ENCODE measurements around the gene TRPM6. TPM values are rescaled to one million over a fixed set of nuclear protein-coding genes. Genes with fewer than 3 reads are reported as not detected.

TRPM6 gene
- total and polyA plus RNA-seq, 2 experiments from 2014 or later: 0.23 to 0.87 TPM

DNA sequence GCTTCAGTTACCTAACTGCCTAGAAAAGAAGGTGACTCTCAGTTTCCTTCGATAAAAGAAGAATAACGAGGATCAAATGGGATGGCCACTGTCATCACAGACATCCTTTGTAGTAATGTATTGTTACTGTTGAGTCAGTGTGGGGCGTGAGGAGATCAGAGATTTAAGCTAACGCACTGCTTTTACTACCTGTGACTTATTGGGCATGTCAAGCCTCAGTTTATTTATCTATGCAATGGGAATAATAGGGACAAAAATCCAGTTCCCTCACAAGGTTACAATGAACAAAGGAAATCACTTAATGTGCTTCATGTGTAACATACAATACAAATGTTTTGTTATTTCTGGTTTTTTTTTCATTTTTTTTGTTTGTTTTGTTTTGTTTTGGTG, 255 bp upstream of the TRPM6 start (continued):
- no peak for TF ChIP-seq EZH2 (IDR thresholded peaks at IDR 0.05; ENCODE audit: low read depth, unreplicated experiment)
- TF ChIP-seq ZNF331 (CRISPR knock-in tag; IDR thresholded peaks at IDR 0.05; ENCODE audit: low read depth): no peak
- no peak for TF ChIP-seq ZNF114 (CRISPR knock-in tag; IDR thresholded peaks at IDR 0.05)

DNA sequence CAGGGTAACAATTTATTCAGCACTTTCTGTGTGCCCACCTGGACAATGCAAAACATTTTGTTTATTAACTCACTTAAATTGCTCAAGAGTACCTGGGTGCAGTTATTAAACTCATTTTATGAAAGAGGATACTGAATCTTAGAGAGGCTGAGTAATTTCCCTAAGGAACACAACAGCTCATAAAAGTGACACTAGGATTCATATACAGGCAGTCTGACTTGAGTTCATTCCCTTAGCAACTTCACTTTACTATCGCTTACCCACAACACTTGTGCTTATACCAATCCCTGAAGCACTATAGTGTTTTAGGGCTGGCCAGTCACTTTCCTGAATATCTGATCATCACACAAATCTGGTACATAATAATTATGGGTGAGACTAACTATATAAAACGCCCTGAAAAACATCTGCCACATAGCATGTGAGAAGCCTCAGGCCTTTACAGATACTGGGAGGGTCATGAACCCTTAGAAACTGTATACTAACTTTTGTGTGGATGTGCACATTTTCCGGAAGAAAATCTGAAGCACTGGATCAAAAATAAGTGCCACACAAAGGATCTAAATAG, 11.3 kb downstream of the TRPM6 start:
- Mint-ChIP-seq H3K4me3 (no peak overlapping the region), H3K27ac (no peak overlapping the region), H3K36me3 (ENCODE audit: low read depth) (no peaks in the 10 kb centered on the region), H3K4me1 (no peaks in the 10 kb centered on the region), H3K9me3 (no peaks in the 10 kb centered on the region), H3K27me3 (ENCODE audit: insufficient read depth, low read depth, poor library complexity) (no peaks in the 10 kb centered on the region)
- Histone ChIP-seq H3K36me3 (ENCODE audit: insufficient read depth) (no peaks in the 10 kb centered on the region), H3K9me2 (ENCODE audit: insufficient read depth) (no peaks in the 10 kb centered on the region), H3K4me2 (no peak overlapping the region), H3F3A (replicated peaks; ENCODE audit: low read depth) (no peaks in the 10 kb centered on the region), H3K4me3 (no peak overlapping the region), H2AFZ (no peak overlapping the region), H3K27me3 (ENCODE audit: insufficient read depth) (no peaks in the 10 kb centered on the region), H3K79me2 (replicated peaks; ENCODE audit: insufficient read depth) (no peaks in the 10 kb centered on the region), H3K27ac (ENCODE audit: low read depth) (no peak overlapping the region), H4K20me1 (replicated peaks; ENCODE audit: insufficient read depth) (no peaks in the 10 kb centered on the region), H3K4me1 (ENCODE audit: insufficient read depth) (no peaks in the 10 kb centered on the region)
- ATAC-seq (no peak), DNase-seq (ENCODE audit: low spot score) (no peak)
- TF ChIP-seq CREB1 (CRISPR knock-in tag; IDR thresholded peaks at IDR 0.05; ENCODE audit: low read depth): no peak
- TF ChIP-seq, protein P1, sequence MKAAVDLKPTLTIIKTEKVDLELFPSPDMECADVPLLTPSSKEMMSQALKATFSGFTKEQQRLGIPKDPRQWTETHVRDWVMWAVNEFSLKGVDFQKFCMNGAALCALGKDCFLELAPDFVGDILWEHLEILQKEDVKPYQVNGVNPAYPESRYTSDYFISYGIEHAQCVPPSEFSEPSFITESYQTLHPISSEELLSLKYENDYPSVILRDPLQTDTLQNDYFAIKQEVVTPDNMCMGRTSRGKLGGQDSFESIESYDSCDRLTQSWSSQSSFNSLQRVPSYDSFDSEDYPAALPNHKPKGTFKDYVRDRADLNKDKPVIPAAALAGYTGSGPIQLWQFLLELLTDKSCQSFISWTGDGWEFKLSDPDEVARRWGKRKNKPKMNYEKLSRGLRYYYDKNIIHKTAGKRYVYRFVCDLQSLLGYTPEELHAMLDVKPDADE (IDR thresholded peaks at IDR 0.05): no peak
- TF ChIP-seq, protein P2, sequence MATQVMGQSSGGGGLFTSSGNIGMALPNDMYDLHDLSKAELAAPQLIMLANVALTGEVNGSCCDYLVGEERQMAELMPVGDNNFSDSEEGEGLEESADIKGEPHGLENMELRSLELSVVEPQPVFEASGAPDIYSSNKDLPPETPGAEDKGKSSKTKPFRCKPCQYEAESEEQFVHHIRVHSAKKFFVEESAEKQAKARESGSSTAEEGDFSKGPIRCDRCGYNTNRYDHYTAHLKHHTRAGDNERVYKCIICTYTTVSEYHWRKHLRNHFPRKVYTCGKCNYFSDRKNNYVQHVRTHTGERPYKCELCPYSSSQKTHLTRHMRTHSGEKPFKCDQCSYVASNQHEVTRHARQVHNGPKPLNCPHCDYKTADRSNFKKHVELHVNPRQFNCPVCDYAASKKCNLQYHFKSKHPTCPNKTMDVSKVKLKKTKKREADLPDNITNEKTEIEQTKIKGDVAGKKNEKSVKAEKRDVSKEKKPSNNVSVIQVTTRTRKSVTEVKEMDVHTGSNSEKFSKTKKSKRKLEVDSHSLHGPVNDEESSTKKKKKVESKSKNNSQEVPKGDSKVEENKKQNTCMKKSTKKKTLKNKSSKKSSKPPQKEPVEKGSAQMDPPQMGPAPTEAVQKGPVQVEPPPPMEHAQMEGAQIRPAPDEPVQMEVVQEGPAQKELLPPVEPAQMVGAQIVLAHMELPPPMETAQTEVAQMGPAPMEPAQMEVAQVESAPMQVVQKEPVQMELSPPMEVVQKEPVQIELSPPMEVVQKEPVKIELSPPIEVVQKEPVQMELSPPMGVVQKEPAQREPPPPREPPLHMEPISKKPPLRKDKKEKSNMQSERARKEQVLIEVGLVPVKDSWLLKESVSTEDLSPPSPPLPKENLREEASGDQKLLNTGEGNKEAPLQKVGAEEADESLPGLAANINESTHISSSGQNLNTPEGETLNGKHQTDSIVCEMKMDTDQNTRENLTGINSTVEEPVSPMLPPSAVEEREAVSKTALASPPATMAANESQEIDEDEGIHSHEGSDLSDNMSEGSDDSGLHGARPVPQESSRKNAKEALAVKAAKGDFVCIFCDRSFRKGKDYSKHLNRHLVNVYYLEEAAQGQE (IDR thresholded peaks at IDR 0.05; ENCODE audit: unreplicated experiment): no peak
- TF ChIP-seq ZNF331 (CRISPR knock-in tag; IDR thresholded peaks at IDR 0.05; ENCODE audit: low read depth): no peak
- no peak for TF ChIP-seq STAT1 (IDR thresholded peaks at IDR 0.05; ENCODE audit: unreplicated experiment)
- no peak for TF ChIP-seq EZH2 (IDR thresholded peaks at IDR 0.05; ENCODE audit: low read depth, unreplicated experiment)
- no peak for TF ChIP-seq EZH2phosphoT487 (IDR thresholded peaks at IDR 0.05; ENCODE audit: unreplicated experiment)
- TF ChIP-seq, protein P3, sequence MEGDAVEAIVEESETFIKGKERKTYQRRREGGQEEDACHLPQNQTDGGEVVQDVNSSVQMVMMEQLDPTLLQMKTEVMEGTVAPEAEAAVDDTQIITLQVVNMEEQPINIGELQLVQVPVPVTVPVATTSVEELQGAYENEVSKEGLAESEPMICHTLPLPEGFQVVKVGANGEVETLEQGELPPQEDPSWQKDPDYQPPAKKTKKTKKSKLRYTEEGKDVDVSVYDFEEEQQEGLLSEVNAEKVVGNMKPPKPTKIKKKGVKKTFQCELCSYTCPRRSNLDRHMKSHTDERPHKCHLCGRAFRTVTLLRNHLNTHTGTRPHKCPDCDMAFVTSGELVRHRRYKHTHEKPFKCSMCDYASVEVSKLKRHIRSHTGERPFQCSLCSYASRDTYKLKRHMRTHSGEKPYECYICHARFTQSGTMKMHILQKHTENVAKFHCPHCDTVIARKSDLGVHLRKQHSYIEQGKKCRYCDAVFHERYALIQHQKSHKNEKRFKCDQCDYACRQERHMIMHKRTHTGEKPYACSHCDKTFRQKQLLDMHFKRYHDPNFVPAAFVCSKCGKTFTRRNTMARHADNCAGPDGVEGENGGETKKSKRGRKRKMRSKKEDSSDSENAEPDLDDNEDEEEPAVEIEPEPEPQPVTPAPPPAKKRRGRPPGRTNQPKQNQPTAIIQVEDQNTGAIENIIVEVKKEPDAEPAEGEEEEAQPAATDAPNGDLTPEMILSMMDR (conservative IDR thresholded peaks at IDR 0.05; ENCODE audit: low read depth in 2 of 2): no peak
- no peak for TF ChIP-seq ZNF114 (CRISPR knock-in tag; IDR thresholded peaks at IDR 0.05)
- TF ChIP-seq JUNB (IDR thresholded peaks at IDR 0.05; ENCODE audit: unreplicated experiment): no peak
- TF ChIP-seq NANOG (IDR thresholded peaks at IDR 0.05; ENCODE audit: borderline replicate concordance): no peak
